SK-N-MC (cell line): ENCODE data around the gene EFL1.
"Not testable (repeated sequence)": the region's sequence is repeated elsewhere in the genome, so short reads cannot be mapped to it uniquely, and the experiment has no call there.

ENCODE experiments used
- DNase-seq: peaks from one replicate; pipeline ENCODE4 v3.0.0-alpha.2; 2011; ENCODE audit warnings: low read depth, low spot score
- H3K27ac ChIP-seq: fragments of 200-600 bp; sonication (generic); 2 replicates; pipeline ENCODE4 v1.5.1; 2016; ENCODE audit warnings: mixed run types
- H3K36me3 ChIP-seq: fragments of 200-600 bp; sonication (generic); 2 replicates; pipeline ENCODE4 v1.6.1; 2017; ENCODE audit warnings: antibody characterized with exemption, low read length, mixed read lengths; ENCODE audit not compliant: insufficient read depth
- H3K4me3 ChIP-seq: fragments of 200-600 bp; sonication (generic); 2 replicates; pipeline ENCODE4 v1.5.1; 2016
- H3K9ac ChIP-seq: fragments of 200-600 bp; sonication (generic); 2 replicates; pipeline ENCODE4 v1.8.0; 2017; ENCODE audit warnings: mixed run types, mixed read lengths; ENCODE audit not compliant: insufficient read length
- H3K9me3 ChIP-seq: fragments of 200-600 bp; sonication (generic); 2 replicates; pipeline ENCODE4 v1.6.1; 2017; ENCODE audit warnings: low read depth, mild to moderate bottlenecking, antibody characterized with exemption, low read length, moderate library complexity, mixed read lengths
- EZH2 ChIP-seq: fragments of 200-600 bp; sonication (generic); IDR thresholded peaks from one replicate; pipeline ENCODE4 v1.6.1; 2017; ENCODE audit warnings: antibody characterized with exemption
- FOXP2 ChIP-seq: optimal IDR thresholded peaks from 2 replicates; pipeline ENCODE3; 2011; ENCODE audit warnings: mild to moderate bottlenecking, moderate library complexity; ENCODE audit not compliant: insufficient read depth; ENCODE audit errors: extremely low read length, control extremely low read depth
- POLR2AphosphoS5 ChIP-seq: IDR thresholded peaks from 2 replicates; pipeline ENCODE4 v1.6.1; 2012; ENCODE audit warnings: mild to moderate bottlenecking, low read depth, low read length, borderline replicate concordance

The EFL1 gene

GRCh38 chr15:82281276-82281675, 18.7 kb upstream of the EFL1 start:
- not testable (repeated sequence) for H3K4me3 ChIP-seq, H3K27ac ChIP-seq, H3K9me3 ChIP-seq, DNase-seq, H3K36me3 ChIP-seq, H3K9ac ChIP-seq

- no peak for DNase-seq
- no peak for TF ChIP-seq EZH2
- no peak for TF ChIP-seq FOXP2
- no peak for TF ChIP-seq POLR2AphosphoS5
- H3K27ac ChIP-seq: no peak overlapping the region
- H3K9me3 ChIP-seq: no peaks in the 10 kb centered on the region
- no peak overlapping the region for H3K4me3 ChIP-seq
- no peak overlapping the region for H3K9ac ChIP-seq
- no peaks in the 10 kb centered on the region for H3K36me3 ChIP-seq
Measured at GRCh38 chr15:82275410-82275809, 12.9 kb upstream of the EFL1 start.

GRCh38 chr15:82272154-82272553, 9.6 kb upstream of the EFL1 start:
- no peaks in the 10 kb centered on the region for H3K36me3 ChIP-seq
- no peaks in the 10 kb centered on the region for H3K9me3 ChIP-seq
- TF ChIP-seq POLR2AphosphoS5 (no peak), EZH2 (no peak), FOXP2 (no peak)
- no peak overlapping the region for H3K4me3 ChIP-seq
- H3K27ac ChIP-seq: no peak overlapping the region
- no peak for DNase-seq
- no peak overlapping the region for H3K9ac ChIP-seq

- H3K9me3 ChIP-seq, H3K27ac ChIP-seq, DNase-seq, H3K9ac ChIP-seq, H3K36me3 ChIP-seq, H3K4me3 ChIP-seq: not testable (repeated sequence)
Measured at GRCh38 chr15:82268454-82268853, 5.9 kb upstream of the EFL1 start.

GRCh38 chr15:82267137-82267536, 4.6 kb upstream of the EFL1 start:
- not testable (repeated sequence) for DNase-seq, H3K9me3 ChIP-seq, H3K4me3 ChIP-seq, H3K27ac ChIP-seq, H3K9ac ChIP-seq, H3K36me3 ChIP-seq

GRCh38 chr15:82263350-82263749, 816 bp upstream of the EFL1 start:
- no peak overlapping the region for H3K27ac ChIP-seq
- TF ChIP-seq EZH2 (no peak), POLR2AphosphoS5 (no peak), FOXP2 (no peak)
- peaks cover 10% of the 10 kb centered on the region; the same call in 1 of the 2 replicates for H3K36me3 ChIP-seq
- DNase-seq: no peak
- H3K9me3 ChIP-seq: no peaks in the 10 kb centered on the region
- H3K9ac ChIP-seq: no peak overlapping the region
- H3K4me3 ChIP-seq: peak overlapping the region; percentile 97

- H3K27ac ChIP-seq, DNase-seq: not testable (repeated sequence)
Measured at GRCh38 chr15:82261566-82262421, 740 bp downstream of the EFL1 start.

GRCh38 chr15:82248261-82248660, 14.3 kb downstream of the EFL1 start:
- not testable (repeated sequence) for H3K4me3 ChIP-seq, H3K9ac ChIP-seq, H3K27ac ChIP-seq, H3K36me3 ChIP-seq, DNase-seq, H3K9me3 ChIP-seq

More at GRCh38 chr15:82261566-82262421, 740 bp downstream of the EFL1 start:
- H3K9me3 ChIP-seq: not testable (repeated sequence)
- H3K36me3 ChIP-seq: peaks cover 11% of the 10 kb centered on the region; the same call in 1 of the 2 replicates
- H3K4me3 ChIP-seq: peak overlapping the region; percentile 97
- peak overlapping the region; percentile 73 for H3K9ac ChIP-seq

GRCh38 chr15:82245956-82246355, 16.6 kb downstream of the EFL1 start:
- not testable (repeated sequence) for DNase-seq, H3K9ac ChIP-seq, H3K9me3 ChIP-seq, H3K4me3 ChIP-seq, H3K36me3 ChIP-seq, H3K27ac ChIP-seq

GRCh38 chr15:82243644-82244043, 18.9 kb downstream of the EFL1 start:
- DNase-seq, H3K9ac ChIP-seq, H3K36me3 ChIP-seq, H3K27ac ChIP-seq, H3K4me3 ChIP-seq, H3K9me3 ChIP-seq: not testable (repeated sequence)

- H3K4me3 ChIP-seq, H3K36me3 ChIP-seq, H3K27ac ChIP-seq, H3K9ac ChIP-seq, DNase-seq, H3K9me3 ChIP-seq: not testable (repeated sequence)
Measured at GRCh38 chr15:82241836-82242499, 20.6 kb downstream of the EFL1 start.
